ENCODE measurements around the gene PUM1.

The PUM1 gene

GRCh38 chr1:30892671-30893073 lies 172.8 kb downstream of the PUM1 start:
- DNase-seq (ENCODE audit: low read depth), result no peak

GRCh38 chr1:30891227-30891552 lies 174.3 kb downstream of the PUM1 start:
- DNase-seq (ENCODE audit: low read depth), result no peak

- DNase-seq (ENCODE audit: low read depth), result no peak
Measured at GRCh38 chr1:30890502-30891226, 174.9 kb downstream of the PUM1 start.

- DNase-seq (ENCODE audit: low read depth), result no peak
Measured at GRCh38 chr1:30889511-30889910, 176.0 kb downstream of the PUM1 start.

GRCh38 chr1:30888975-30889374 lies 176.5 kb downstream of the PUM1 start:
- DNase-seq (ENCODE audit: low read depth), result no peak

GRCh38 chr1:30888391-30888790 lies 177.1 kb downstream of the PUM1 start:
- DNase-seq (ENCODE audit: low read depth), result peak; percentile 81

- peak; percentile 31 for DNase-seq (ENCODE audit: low read depth)
Measured at GRCh38 chr1:30887485-30888315, 177.8 kb downstream of the PUM1 start.

- DNase-seq (ENCODE audit: low read depth), result no peak
Measured at GRCh38 chr1:30886710-30887428, 178.6 kb downstream of the PUM1 start.

- DNase-seq (ENCODE audit: low read depth), result no peak
Measured at GRCh38 chr1:30885570-30886522, 179.7 kb downstream of the PUM1 start.

GRCh38 chr1:30884723-30885122 lies 180.8 kb downstream of the PUM1 start:
- no peak for DNase-seq (ENCODE audit: low read depth)

GRCh38 chr1:30883389-30884172 lies 181.9 kb downstream of the PUM1 start:
- DNase-seq (ENCODE audit: low read depth), result no peak

GRCh38 chr1:30882678-30883388 lies 182.7 kb downstream of the PUM1 start:
- no peak for DNase-seq (ENCODE audit: low read depth)

All from GM04503 (cell line).